Measurements from ENCODE around the gene TSSC4.

Gene TSSC4

DNA sequence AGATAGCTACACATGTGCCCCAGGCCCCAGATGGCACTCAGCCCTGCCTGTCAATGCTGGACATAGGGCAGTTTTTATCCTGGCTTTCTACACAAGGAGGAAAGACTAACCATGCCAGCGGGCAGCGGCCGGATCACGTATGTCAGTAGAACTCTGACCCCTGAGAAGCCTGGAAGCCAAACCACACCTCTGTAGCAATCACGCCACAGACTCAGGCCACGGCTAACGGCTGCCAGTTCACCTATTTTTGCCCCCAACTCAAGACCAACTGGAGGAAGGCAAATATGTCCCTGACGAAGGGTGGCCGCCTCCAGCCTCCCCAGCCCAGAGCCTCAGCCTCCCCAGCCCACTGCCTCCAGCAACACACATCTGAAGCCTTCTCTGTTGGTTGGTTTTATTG is 30.7 kb upstream of the TSSC4 start:
- DNase-seq = no peak

DNA sequence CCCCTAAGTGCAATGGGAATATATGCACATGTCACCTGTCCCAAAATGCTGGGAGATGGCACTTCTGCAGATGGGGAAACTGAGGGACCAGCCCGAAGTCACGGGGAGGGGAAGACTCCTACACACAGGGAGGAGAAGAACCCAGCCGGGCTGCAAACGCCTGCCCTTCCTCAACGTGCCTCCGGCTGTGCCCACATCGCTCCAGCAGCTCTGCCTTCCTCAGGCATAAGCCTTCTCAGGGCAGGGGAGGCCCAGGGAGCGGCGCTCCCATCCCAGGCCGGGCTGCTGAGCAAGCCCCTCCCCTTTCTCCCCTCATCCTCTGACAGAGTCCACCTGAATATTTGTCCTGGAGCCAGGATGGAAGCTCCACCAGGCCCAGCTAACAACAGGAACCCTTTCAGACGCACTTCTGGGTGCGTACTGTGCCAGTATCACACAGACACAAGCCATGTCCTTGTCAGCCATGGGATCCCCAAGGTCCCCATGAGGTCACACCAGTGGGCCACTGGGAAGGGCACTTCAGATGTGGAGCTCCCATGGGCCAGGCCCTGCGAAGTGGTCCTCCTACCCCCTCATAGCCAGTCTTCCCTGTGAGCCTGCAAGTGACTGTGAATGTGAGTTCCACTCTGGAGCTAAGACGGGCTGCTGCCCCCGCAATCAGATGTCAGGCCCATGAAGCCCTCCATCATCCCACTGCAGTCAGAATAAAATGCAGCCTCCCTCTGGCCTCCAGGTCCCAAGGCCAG is 25.9 kb upstream of the TSSC4 start:
- no peak for DNase-seq

DNA sequence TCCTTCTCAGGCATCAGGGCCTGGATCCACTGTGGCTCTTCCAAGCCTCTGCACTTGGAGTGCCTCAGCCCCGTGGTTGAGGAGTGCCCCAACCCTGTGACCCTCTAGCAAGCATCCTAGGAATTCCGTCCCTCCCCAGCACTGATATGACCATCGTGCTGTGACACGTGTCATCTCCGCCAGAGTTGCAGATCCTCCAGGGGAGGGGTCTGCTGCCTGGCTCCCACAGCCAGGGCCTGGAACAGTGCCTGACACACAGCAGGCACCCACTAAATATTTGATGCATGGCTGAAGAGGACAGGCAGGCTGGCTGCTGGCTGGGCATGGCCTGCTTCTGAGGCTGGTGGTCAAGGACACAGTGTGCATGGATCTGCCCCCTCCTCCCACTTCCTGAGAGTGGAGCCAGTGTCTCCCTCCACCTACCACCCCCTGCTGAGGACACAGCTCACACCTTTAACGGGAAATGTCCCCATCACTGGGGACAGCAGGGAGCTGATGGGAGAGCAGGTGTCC is 25.2 kb upstream of the TSSC4 start:
- DNase-seq = no peak

DNA sequence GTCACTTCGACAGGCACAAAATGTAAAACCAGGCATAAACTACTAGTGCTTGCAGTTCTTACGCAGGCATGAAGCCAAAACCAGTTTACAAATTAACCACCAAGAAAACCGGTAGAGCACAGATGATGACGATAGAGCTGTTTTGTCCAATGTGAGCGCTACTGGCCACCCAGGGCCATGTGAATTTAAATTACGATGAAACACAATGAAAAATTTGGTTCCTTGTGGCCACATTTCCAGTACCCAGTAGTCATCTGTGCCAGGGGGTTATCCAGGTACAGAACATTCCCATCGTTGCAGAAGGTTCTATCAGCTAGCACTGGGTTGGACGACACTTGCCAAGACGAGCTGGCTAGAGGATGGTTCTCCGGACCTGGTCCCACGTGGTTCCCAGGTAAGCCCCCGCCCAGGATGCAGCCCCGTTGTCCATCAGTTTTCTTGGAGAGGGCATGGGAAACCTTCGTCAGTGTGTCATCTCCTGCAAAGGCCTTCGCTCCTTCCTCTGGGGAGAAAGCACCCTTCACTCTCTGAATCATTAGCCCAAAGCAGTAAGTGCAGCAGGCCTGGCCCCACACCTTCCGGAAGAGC is 24.5 kb upstream of the TSSC4 start:
- DNase-seq = no peak

DNA sequence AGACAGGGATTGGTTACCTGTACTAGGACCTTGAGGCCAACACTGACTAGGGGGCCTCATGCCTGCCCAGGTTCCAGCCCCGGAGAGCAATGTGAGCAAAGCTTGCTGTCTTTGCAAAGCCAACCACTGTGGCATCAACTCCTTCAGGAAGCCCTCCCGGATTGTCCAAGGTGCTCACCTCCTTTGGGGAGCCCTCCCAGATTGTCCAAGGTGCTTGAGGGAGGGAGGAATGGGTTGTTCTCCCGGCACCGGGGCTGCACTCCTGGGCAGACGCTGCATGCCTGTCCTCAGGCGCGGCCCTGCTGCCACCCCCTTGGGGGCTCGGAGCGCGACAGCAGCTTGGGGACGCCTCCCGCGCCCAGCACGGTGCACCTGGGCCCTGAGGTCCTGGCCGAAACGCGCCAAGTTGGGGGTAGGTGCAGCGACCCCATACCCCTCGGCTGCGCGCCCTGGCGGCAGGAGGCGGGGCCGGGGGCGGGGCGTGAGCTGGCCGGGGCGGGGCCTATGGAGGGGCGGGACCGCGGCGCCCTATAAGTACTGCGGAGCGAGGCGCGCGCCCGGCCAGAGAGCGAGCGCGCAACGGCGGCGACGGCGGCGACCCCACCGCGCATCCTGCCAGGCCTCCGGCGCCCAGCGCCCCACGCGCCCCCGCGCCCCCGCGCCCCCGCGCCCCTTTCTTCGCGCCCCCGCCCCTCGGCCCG is 23.6 kb upstream of the TSSC4 start, which contains the start of gene CD81:
Gene CD81, plus strand, starts transcription at position 560 of the 701 bp plus-strand sequence. CDS start 240 bp downstream, outside the sequence.
- peak; percentile 45 to 53 (median 48) for DNase-seq

DNA sequence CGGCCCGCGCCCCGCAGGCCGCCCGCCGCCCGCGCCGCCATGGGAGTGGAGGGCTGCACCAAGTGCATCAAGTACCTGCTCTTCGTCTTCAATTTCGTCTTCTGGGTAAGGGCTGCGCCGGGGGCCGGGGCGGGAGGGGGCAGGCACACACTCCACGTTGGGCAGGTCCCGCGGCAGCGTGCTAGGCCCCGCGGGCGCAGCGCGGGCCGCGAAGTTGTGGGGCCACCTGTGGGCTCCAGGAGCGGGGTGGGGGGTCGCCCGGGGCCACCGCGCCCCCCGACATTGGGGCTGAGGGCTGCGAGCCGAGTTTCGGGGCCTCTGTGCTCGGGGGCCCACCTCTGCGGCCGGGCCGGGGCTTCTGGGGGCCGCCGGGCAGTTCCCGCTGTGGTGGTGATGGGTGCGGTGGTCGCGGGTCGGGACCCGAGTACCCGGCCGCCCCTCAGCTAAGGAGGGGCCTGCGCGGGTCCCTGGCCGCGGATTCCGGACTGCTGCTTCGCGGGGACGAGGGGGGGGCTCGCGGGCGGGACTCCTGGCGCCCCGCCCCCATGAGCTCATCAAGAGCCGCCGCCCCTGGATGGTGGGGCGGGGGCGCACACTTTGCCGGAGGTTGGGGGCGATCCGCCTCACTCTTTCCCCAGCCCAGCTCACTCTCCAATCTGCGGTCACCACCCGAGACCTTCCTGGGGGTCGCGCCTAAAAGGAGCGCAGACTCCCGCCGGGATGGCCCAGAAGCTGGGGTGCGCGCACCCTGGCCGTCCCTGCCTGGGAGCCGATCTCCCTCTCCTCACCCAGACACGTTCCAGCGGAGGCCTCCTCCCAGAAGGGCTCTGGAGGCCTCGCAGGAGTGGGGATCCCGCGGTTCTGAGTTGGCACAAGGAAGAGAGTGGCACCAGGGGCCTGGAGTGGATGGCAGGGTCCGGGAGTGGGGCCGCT is 22.8 kb upstream of the TSSC4 start:
- DNase-seq = peak in 3 of 4 experiments; percentile 25 to 33 (median 29)

DNA sequence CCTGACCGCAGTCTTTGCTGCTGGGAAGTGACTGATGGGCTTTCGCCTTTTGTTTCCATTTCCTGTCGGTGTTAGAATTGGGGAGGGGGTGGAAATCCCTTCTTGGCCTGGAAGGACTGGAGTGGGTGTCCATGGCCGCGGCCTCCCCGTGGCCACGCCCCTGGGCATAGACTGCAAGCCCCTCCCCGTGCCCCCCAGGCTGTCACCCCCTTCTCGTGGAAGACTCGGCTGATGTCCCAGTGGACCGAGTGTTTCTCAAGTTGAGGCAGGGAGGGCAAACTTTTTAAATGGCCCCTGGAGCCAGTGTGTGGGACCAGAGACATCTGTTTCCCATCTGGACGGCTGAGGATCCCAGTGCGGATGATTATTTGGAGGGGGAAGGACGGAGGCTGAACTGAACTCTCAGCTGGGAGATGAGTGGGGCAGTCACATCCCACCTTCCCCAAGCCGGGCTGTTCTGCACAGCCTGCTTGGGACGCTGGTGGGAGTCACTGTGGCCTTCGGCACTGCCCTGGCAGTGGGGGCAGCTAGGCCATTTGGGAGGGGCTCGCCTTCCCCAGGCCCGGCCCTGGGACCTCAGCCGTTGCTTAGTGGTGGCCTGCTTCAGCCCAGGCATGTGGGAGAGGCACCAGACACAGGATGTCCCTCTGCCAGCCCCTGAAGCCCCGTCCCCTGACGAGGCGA is 21.9 kb upstream of the TSSC4 start:
- DNase-seq = no peak

DNA sequence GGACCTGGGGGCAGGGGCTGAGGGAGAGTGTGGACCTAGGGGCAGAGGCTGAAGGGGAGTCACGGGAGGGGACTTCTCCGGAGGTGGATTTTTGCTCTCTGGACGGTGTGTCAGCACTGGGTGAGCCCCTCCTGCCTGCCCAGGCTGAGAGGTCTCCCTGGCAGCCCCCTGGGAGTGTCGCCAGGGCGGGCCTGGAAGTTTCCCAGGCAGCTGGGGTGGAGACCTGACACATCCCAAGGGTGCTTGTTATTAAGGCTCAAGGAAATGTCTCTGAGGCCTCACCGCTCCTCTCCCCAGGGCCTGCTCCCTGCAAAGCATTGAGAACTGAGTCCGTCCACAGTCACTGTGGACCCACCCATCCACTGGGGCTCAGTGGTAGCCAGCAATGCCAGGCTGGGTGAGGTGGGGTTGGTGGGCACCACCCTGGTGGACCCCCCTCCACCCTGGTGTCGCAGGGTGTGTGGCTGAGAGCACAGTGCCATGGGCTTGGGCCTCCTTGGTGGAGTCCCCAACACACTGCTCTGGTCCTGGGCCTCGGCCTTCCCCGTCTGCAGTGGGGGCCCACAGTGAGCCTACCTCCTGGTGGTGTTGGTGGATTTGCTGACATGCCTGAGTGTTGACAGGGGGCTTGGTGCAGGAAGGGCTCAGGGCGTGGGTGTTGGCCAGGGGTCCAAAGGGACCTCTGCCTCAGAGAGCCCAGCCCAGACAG is 20.9 kb upstream of the TSSC4 start:
- DNase-seq = no peak

DNA sequence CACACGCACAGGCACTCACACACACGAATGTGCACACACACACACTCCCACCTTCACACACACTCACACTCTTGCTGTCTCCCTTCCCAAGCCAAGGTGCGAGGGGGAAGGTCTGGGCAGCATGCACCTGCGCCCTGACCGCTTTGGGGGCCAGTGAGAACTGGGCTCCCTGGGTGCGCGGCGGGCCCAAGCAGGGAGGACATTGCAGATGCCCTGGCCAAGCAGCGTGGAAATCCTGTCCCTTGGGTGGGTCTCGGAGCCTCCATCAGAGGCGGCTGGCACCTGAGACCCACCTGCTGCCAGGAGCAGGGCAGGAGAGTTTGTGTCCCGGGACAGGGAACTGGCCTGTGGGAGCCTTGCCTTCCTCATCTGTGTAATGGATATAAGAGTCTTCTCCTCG is 20.2 kb upstream of the TSSC4 start:
- DNase-seq = no peak

DNA sequence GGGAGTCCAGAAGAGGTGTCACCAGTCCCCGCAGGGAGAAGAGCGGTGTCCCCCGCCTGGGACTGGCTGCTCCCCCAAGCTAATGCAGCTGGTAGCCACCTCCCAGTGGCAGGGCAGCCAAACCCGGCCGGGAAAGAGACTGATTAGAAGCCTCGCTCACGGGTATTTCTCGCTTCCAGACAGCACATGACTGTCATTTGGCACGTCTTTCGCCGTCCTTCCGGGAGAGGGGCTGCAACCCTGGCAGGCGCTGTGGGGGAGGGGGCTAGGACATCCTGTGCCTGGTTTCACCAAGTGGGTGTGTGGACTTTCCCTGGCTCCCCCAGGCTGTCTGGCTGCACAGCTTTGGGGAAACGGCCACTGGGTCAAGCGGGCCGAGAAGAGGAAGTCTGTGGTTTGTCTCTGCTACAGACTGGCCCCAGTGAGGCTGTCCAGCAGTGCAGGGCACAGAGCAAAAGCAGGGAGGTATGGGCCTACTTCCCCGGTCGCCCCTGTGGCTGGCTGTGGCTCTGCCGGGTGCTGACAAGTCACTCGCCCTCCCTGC is 19.7 kb upstream of the TSSC4 start:
- DNase-seq = no peak

DNA sequence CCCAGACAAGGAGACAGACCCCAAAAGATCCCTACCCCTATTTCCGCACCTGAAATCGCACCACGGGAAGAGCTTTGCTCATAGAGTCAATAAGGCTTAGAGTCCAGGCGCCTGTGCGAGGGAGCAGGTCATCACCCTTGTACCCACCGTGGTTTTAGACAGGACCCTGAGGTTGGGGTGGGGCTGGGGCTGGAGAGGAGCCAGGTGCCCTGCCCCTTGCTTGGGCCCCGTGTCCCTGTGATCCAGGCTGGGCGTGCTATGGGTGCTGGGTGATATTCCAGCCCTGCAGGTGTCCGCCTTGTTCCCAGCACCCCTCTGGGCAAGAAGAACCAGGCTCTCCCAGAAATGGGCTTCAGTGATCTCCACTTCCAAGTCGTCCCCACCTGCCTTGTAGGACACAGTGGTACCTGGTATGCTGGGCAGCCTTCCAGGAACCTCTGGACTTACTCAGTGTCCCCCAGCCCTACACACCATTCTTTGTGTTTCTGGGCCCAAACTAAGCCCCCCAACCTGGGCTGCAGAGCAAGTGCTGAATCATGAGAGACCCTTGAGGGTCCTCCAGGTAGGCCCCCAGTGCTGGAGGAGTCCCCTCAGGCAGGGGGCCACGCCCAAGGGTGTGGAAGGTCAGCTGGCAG is 18.9 kb upstream of the TSSC4 start:
- DNase-seq = no peak

DNA sequence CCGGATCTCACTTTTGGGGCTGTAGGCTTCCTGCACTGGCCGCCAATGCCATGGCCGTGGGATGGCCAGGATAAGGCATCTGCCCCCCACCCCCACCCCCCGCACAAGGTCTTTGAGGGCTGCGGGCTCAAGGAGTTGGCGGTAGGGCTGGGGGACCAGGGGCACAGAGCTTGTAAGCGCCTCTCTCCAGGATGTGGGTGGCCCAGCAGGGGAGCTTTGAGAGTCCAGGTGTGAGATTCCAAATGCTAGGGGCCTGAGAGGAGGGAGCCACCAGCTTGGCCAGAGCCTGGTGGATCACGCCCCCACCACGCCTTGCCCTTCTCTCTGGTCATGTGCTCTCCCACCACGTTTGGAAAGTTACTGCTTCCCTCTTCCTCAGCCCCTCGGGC is 18.4 kb upstream of the TSSC4 start:
- DNase-seq = no peak

DNA sequence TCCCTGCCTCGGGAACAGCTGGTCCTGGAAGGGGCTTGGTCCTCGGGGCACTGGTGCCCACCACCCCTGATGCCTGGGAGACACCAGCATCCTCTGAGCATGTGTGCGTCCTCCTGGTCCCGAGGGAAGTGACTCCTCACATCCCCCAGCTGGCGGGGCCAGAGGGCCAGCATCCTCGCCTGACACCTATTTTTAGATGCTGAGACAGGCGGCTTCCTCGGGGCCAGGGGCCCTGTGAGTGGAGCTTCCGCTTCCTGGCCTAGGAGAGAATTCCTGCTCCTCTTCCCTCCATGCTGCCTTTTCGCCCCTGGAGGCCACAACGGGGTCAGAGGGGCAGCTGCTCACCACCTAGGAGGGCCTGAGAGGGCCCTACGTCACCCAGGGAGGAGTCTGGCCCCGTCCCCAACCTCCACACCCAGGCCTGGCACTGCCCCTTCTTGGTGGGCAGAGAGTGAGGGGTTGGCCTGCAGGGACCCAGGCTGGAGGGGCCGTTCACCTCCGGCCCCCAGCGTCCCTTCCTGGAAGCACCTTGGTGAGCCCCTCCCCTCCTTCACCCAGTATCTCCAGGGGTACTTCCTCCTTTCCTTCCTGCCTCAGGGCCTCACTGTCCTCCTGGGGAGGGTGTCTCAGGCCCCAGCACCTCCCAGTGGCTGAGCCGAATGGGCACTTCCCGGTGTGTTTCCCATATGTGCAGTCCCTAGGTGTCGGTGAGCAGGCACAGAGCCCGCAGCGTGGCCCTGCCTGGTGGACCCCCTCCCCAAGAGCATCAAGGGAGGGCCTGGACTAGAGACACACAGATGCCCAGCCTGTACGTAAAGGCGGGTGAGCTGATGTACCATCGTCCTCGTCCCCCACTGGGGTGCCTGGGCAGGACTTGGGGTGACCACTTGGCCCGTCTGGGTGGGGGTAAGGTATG is 17.4 kb upstream of the TSSC4 start:
- no peak for DNase-seq

DNA sequence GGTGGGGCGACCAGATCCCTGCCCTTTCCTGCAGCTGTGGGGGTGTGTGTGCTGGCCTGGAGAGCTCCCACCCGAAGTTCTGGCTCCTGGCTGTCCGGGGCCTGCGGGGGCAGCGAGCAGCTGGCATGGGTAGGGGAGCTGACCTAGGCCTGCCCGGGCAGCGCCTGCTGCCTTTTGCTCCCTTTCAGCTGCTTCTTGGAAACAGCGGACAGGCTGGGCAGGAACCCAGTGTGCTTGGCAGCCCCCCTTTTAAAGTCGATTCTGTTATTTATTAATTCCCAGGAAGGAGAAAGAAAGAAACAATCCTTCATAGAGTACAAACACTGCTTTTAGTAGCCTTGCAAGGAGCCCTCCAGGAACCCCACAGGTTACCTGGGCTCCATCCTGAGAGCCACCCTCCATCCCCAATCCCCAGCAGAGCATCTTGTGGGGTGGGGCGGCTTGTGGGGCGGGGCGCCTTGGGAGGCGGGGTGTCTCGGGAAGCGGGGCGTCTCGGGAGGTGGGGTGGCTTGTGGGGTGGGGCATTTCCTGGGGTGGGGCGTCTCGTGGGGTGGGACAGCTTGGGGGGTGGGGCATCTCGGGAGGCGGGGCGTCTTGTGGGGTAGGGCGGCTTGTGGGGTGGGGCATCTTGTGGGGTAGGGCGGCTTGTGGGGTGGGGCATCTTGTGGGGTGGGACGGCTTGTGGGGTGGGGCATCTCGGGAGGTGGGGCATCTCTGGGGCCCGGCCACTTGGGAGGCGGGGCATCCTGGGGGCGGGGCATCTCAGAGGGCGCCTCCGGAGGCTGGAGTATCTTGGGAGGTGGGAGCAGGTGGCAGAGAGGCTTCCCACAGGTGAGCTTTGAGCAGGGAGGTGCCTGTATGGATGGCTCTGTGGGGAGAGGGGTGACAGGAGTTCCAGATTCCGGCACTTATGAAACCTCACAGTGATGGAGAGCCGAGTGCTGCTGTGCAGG is 16.4 kb upstream of the TSSC4 start:
- no peak for DNase-seq

DNA sequence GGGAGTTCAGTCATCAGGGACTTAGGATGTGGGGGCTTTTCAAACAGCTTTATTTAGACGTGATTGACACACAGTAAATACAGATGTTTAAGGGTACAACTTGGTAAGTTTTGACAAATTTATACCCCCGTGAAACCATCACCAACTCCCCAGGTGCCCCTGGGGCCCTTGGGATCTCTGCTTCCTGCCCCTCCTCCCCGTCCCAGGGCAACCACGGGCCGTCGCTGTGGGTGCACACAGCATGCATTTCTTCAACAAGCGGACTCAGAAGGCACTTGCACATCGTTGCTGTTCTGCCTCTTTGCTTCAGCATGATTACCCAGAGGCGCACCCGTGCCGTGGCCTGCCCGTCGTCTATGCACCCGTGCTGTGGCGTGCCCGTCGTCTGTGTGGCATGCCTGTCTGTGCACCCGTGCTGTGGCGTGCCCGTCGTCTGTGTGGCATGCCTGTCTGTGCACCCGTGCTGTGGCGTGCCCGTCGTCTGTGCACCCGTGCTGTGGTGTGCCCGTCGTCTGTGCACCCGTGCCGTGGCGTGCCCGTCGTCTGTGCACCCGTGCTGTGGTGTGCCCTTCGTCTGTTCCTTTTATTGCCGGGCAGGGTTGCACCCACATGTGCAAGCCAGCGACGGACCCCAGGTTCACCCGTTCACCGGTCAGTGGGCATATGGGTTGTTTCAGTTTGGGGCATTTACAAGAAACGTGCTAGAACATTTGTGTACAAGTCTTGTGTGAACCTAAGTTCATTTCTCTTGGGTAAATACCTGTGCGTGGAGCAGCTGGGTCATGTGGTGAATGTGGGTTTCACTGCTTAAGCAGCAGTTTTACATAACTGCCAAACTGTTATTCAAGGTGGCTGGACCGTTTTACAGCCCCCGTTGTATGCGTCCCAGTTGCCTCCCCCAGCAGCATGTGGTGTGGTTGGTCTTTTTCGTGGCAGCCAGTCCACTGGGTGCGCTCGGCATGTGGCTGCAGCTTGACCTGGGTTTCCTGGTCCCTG is 15.1 kb upstream of the TSSC4 start:
- no peak for DNase-seq

DNA sequence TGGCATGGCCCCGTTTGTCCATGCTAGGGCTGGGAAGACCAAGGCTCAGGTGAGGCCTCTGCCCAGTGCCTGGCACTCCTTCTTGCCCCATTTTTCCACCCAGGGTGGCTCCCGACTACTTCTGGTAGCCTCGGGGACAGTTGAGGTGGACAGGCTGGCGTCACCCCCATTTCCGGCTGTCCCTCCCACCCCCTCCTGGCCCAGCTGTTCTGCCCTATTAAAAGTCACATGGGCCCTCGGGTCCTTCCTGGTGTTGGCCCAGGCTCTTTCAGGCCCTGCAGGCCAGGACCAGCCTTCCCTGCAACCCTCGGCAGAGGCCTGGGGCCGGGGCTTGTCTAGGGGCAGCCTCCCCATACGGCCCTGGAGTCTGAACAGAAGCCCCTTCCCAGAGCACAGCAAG is 14.0 kb upstream of the TSSC4 start:
- DNase-seq = no peak

All from activated CD4-positive, CD25-positive, alpha-beta regulatory T cell (primary cell).